Measurements from ENCODE around the gene ZBTB7C.

Gene ZBTB7C

DNA sequence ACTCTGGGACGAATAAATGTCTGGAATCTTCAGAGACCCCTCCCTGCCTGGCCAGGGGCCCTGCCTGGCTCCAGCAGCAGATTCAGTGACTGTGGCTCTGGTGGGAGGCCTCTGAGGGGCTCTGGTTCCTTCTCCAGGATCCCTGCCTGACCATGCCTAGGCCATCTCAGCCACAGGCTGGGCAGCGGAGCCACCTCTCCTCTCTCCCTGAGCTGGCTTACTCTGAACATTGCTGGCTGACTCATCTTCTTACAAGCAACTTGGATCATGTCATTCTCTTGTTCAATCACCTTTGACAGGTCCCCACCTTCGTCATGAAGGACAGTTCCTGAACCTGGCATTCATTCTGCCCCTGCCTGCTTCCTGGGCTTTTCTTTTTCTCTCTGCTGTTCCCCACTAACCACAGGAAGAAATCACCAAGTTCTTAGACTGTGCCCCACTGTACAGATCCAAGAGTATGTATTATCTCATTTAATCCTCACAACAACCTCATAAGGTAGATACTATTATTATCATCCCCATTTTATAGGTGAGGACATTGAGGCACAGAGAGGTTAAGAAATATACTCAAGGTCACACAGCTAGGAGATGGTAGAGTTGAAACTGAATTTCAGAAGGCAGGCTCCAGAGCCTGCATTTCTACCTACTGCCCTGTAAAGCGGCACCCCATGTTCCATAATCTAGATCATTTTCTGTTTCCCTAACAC, 323.2 kb downstream of the ZBTB7C start:
- DNase-seq (ENCODE audit: low spot score), result no peak

DNA sequence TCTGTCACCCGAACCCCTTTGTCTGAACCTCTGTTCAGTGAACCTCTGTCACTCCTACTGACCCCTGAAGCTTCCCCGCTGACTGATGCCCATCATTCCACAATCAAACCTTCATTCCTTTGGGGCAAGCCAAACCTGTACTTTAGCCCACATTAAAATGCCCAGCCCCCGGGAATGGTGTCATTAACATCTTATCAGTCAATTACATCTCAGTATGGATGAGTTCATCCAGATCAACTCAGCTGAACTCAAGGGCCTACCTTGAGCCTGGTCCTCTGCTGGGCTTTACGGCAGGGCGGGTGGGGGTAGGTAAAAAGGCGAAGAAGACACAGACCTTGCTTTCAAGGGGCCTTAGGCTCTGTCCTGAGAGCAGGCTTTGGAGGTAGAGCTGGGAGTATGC, 324.3 kb downstream of the ZBTB7C start:
- no peak for DNase-seq (ENCODE audit: low spot score)

DNA sequence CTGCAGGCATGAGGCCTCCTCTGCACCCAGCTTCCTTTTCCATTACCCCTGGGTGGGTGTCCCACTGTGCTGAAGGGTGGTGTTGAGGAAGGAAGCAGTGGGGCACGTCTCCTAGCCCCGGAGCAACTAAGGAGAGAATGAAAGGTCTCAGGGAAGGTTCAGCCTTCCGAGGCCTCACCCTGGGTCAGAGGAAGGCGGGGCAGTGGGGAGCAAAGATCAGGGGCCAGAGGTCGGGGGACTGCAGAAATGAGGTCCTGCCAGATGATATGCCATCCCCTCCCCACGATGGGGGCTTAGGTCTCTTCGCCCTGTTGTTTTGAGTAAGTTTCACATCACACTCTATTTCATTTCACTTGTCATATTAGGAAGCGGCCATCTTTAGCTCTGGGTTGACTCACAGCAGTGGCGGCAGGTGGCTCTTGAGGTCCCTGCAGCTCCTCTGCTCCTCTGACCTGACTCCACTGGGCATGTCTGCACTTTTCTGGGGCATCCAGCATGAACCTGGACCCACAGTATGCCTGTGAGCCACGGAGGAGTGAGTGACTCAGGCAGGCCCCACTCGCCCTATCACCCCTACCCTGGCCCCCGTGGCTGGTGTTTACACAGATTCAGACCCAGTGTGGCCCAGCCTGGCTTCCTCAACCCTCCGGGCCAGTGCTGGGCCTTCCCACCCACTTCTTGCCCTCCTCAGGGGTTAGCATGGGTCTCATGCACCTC, 325.0 kb downstream of the ZBTB7C start:
- DNase-seq (ENCODE audit: low spot score), result no peak

DNA sequence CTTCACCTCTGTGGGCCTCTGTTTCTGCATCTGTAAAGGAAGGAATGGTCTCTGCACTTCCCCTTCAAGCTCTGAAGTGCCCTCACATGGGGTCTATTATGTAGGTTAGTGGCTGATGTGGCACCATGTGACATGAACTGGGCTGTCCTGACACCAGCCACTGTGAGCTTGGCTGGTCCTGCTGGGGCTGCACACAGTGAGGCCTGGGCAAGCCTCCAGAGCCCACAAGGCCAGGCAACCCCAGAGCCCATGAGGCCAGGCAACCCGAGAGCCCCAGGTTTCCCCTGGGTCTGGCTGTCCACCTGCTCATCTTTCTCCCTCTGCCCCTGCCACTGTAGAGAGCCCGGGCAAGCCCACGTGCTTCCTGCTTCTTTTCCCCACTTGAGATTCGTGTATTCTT, 328.6 kb downstream of the ZBTB7C start:
- DNase-seq (ENCODE audit: low spot score), result no peak

DNA sequence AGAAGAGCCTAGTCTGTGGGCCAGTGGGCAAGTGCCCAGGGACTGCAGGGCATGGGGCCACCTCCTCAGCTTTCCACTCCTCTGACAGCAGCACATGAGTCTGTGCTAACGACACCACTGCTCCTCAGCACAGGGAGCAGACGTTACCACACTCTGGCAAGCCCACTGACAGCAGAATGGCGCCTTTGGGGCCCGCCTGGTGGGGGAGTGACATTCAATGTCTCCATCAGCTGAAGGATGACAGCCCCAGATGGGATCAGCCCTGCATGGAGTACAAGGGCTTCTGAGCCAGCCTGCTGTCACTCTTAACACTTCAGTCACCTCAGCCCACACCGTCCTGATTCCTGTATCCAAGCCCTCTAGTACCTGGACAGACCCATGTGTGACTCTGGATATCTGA, 329.3 kb downstream of the ZBTB7C start:
- no peak for DNase-seq (ENCODE audit: low spot score)

DNA sequence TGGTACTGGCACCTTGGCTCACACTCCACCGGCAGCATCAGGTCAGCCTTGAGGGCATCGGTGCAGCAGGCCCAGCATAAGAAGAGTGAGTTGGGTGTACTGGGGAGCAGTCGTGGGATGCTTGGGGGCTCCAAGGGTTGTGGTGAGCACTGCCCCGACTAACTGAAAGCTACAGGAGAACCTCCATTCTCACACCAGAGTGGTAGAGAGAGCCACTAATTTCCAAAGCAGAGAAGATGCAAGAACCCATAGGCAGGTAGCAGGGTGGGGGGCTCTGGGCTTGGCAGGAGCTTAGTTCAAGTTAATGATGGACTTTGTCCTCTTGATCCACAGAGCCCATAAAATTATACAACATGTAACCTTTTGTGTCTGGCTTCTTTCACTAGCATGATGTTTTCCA, 330.7 kb downstream of the ZBTB7C start:
- DNase-seq (ENCODE audit: low spot score), result no peak

DNA sequence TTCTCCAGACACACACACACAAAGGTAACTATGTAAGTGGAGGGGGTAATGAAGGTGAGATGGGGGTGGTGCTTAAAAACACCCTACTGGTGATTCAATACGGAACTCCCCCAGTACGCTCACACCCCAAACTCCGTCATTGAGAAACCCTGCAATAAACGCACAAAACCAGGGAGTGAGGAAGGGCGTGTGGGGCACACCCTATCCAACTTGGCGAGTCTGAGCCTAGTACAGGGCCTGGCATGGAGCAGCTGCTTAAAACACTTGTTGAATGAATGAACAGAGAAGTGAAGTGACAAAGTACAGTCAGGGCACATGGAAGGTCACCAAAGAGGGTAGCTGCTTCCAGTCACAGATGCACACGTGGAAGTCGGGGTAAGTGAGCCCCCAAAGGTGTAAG, 331.9 kb downstream of the ZBTB7C start:
- DNase-seq (ENCODE audit: low spot score), result no peak

DNA sequence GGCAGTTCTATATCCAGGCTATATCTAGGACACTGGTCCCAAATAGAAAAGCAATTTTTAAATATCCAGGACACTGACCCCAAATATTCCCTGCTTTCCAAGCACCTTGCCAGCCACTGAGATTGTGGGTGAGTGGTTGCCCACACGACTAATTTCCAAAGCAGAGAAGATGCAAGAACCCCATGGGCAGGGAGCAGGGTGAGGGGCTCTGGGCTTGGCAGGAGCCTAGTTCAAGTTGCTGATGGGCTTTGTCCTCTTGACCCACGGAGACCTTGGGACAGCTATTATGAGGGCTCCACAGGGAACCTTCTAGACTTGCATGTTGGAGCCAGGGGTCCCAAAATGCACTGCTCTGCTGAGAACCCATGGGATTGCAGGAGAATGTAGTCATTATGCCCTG, 332.7 kb downstream of the ZBTB7C start:
- DNase-seq (ENCODE audit: low spot score), result no peak

DNA sequence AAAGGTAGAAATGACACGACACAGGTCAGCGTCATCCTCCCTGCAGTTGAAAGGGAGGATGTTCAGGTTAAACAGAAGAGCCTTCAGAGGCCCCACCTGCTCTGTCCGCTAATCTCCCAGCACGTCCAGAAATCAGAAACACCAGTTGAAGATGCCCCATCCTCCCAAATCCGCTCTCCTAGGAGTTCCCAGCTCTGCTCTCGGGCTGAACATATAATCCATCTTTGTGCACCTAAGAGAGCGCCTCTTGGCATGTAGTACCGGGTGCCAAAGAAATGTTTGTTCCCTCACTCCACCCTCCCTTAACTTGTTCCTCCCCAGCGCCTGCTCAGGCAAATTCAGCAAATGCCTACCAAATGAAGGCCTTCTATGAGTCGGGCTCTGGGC, 333.5 kb downstream of the ZBTB7C start:
- DNase-seq (ENCODE audit: low spot score), result no peak

DNA sequence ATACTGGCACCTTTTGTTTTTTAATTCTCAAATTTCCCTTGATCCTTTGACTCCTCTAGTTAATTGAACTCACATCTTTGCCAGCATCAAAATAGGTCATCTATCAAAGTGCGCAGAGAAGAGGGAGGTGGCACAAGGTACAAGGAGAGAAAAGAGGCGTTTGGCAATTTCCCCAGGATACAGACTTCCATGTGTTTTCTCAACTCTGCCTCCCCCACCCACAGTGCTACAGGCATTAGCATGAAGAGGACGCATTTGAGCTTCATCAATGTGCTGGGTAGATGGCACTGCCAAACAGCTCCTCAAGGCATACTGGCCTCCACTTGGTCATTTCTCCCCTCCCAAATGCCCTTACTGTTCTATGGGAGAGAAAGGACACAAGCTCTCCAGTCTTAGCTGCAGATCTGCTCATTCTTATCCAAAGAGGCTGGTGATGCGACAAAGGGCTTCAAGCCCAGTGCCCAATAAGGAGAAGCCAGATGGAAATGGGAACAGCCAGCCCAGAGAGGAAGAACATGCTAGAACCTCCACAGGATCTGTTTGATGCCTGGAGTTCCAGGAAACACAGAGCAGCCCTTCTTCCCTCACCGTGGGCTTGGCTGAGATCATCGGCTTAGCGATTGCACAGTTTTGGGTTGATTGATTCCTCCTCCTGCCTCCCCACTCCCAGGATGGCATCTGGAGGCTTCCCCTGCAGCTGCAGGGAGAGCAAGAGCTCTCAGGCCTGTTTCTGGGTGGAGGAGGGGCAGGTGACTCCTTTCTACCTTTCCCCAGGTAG, 334.1 kb downstream of the ZBTB7C start:
- no peak for DNase-seq (ENCODE audit: low spot score)

DNA sequence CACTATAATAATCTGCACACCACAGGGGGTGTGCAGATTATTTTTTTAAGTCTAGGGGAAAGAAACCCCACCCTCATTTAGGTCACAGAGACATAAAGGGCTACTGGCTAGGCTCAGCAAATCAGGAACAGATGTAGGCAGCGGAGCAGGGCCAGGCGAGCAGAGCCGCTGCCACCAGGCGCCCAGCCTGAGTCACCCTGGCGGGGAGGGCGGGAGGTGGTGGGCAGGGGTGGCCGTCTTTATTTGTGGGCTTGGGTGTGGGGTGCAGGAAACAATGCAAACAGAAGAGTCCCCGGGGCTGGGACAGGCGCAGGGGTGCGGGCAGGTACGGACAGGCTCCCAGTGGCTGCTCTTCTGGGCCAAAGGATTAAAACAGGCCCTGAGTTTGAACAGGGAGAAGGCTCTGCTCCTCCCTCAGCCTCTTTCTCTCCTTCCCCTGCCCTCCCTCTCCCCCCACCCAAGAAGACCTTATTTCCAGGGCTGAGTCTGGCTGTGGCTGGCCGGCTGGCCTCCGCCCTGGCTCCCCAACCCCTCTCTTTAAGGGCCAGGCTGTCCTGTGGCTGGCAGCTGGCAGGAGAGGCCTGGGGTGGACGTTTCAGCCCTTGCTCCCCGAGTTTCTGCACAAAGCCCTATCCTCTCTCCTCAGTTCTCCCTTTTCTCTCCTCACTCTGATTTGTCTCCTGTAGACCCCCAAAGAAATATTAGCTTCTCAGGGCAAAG, 335.8 kb downstream of the ZBTB7C start:
- no peak for DNase-seq (ENCODE audit: low spot score)

DNA sequence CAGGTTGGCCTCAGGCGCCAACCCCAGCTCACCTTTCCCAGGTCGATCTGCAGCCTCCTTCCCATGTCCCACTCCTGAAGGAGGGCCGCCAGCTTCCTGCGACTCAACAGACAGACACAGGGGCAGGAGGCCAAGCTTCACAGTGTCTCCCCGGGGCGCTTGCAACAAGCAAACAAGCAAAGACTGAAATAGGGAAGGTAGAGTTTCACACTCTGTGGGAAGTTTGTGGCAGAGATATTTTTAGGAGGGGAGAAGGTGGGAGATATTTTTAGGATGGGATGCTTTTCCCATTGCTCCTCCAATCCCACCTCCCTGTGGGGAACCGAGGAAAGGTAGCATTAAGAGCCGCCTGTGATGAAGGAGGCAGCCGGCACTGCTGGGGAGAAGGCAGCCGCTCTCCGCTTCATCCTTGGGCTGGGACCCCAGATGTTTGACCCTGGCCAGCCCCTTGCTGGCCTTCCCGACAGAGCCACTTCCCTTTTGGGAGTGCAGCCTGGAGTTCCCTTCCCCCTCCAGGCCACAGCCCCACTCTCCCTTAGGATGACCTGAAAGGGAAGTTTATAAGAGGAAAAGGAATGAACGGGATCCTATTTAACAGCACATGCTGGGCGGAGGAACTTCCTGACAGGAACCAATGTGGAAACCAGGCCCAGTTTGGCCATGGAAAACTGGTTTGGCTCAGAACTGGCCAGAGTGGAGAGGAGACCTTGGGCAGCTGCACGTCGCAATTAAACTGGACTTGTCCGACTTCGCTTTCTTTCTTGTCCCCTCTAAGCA, 336.6 kb downstream of the ZBTB7C start:
- no peak for DNase-seq (ENCODE audit: low spot score)

DNA sequence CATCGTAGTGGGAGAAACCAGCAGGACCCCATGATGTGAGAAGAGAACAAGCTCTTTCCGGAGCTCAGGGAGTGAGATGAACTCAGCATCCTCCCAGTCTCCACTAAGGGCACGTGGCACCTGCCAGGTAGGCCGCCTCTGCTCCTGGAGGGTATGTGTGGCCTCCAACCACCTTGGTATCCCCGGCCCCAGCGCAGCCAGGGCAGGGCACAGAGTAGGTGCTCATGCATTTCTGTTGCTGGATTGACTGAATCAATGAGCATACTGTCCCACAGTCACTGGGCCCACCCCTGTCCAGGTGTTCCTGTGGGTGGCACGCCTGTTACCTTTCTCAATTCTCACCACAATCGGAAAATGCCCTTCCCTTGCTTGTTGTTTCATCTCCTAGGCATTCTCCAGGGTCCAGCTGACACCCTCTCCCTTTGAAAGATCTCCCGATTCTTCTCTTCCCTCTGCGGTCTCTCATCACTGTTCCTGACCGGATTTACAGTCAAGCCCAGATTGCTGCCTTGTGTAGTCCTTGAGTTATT, 340.2 kb downstream of the ZBTB7C start:
- no peak for DNase-seq (ENCODE audit: low spot score)

DNA sequence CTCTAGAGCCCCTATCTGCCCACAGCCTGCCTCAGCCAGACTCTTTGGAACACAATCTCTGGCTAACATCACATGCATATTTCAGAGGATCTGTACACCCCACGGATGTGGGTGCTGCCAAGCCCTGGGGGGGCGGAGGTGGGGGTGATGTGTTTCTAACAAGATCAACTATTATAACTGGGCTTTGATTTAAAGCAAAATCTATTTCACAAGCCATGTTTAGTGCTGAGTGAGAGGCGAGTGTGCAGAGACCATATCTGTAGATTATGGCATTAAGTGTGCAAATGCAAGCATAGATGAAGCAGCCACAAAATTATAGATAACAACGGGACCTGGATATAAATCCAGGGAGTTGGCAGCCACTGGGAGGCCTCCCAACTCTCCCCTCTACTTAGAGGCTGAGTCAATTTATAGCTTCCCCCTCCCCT, 342.9 kb downstream of the ZBTB7C start:
- DNase-seq (ENCODE audit: low spot score), result no peak

DNA sequence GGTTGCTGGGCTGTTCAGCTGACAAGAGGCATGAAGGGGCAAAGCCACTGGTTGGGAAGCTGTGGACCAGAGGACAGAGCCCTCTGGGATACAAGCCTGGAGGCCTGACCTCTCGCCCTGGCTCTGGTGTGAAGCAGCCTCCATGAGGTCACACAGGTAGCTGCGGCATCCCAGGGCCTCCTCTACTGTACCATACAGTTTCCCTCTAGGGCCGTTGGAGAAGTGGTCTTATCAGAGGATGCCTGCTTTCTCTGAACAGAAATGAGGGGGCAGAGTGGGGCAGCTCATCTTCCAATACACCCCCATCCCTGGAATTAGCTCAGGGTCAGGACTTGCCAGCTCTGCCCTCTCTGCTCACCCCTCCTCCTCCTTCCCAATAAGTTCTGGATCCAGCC, 343.6 kb downstream of the ZBTB7C start:
- DNase-seq (ENCODE audit: low spot score), result no peak

DNA sequence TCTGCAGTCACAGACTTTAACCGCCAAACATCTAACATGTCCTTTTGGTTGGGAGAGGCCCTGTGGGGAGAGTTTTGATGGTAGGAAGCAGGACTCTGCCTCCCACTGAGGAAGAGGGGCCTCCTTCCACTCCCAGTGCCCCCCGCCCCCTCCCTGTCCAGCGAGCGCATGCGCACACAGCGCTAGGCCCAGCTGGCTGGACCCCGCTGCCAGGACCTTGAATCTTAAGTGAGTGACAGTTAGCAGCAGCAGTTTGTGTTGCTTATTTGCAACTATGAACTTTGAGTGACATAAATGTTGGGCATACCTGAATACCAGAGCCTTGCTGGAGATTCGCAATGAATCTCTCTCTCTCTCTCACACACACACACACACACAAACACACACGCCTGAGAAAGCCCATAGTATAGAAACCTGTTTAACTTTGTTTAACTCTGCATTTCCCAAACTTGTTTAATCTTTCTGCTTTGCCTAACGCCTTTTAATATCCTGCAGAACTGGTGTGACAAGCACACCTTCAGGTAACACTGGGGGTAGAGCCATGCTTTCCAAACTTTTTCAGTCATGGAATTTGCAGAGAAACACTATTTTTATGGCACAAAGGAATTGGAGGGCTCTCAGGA, 344.1 kb downstream of the ZBTB7C start:
- no peak for DNase-seq (ENCODE audit: low spot score)

DNA sequence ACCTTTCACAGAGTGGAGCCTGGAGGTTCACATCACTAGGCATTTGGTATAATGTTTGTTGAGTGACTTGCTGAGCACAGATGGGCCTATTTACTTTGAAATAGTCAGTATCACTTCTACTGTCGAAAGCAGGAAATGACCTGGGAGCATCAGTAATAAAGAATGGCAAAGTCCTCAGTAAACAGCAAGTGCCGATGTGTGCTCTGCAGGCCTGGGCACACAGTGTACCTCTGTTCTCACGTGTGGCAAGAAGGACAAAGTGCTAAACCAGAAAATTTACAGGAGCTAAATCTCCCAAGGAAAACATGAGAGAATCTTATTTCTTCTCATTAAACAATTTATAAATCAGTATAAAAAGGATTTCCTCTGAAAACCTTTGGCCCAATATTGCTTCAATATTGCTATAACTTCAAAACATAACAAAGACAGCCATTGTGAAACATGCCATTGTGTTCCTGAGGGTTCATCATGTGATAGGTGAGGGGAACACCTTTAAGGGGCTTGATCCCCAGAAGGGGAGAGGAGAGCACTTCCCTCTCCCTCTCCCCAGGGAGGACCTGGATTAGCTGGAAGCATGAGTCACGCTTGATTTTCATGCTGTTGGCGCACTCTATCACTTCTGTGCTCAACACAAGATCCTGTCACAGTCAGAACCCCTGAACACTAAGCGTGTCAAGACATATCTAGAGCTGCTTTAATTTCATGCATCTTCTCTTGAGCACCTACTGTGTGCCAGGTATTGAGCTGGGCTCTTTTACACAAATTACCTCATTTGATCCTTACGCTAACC, 347.2 kb downstream of the ZBTB7C start:
- no peak for DNase-seq (ENCODE audit: low spot score)

DNA sequence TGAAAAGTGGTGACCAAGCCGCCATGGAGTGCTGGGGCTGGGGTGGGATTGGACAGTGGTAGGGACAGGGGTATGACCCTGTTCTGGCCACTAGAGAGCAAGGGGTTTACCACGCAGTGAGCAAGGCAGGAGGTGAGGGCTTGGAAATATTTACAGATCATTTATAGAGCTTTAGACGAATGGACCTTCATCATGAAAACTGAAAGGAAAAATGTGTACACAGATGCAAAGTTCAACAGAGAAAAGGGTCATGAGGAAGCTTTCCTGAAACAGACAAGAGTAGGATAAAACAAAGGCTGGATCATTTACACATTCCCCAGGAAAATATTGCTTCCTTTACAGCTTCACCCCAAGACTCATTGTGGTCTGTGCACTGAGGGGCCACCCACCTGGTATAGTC, 348.2 kb downstream of the ZBTB7C start:
- DNase-seq (ENCODE audit: low spot score), result no peak

DNA sequence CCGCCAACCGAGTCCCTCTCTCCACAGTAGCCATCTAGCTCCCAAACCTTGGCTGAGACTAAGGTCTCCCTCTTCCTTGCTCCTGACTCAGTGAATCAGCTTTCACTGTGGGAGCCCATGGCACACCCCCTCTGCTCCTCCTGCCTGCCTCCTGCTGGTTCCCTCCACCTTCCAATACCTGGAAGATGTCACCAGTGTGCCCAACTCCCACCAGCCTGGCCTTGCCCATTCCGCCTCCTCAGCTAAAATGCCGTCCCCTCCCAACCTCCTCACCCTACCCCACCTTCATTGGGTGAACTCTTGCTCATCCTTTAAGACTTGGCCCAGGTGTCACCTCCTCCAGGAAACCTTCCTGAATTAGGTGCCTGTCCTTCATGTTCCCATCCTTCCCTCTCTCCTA, 348.8 kb downstream of the ZBTB7C start:
- DNase-seq (ENCODE audit: low spot score), result no peak

DNA sequence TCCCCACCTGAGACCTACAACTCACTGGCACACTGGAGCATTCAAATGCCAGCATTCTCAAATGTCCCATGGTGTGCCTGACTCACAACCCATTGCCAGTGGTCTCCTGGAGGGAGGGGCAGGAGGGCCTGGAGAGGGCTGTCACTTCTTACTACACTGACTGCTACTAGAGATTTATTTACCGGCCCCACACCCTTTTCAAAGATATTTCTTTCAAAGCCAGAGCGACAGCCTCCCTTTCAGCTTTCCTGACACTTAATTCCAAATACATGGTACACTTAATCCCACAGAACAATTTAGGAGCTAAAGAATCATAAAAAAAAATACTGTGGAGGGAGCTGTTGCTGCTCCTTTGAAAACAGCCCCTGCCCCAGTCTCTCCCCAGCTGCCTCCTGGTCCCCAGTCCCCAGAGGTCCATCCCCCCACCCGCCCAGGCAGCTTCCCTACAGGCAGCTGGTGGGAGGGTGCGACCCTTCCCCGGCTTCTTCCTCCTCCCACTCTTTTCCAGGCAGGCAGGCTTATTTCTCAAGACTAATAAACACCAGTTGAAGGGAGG, 349.6 kb downstream of the ZBTB7C start:
- no peak for DNase-seq (ENCODE audit: low spot score)

All from ecto neural progenitor cell (in vitro differentiated cells).